Pulmonary artery endothelial cell (primary cell): ENCODE results near the gene SYCP2L. TPM values are rescaled to one million over a fixed set of nuclear protein-coding genes. Genes with fewer than 3 reads are reported as not detected.
"Not testable (repeated sequence)": the region's sequence is repeated elsewhere in the genome, so short reads cannot be mapped to it uniquely, and the experiment has no call there.

Experiments used
- DNase-seq: peaks from one replicate; pipeline ENCODE4 v3.0.0-alpha.2; 2011; ENCODE audit warnings: low read depth, low spot score
- total RNA-seq: library from RNA; depleted of rRNA; stranded (reverse); fragments of >200 nt; gene quantifications from 2 replicates; pipeline ENCODE4 v1.2.3, GENCODE V29; 2014

SYCP2L gene
- total RNA-seq, 1 donor from 2014 or later: not detected

DNA sequence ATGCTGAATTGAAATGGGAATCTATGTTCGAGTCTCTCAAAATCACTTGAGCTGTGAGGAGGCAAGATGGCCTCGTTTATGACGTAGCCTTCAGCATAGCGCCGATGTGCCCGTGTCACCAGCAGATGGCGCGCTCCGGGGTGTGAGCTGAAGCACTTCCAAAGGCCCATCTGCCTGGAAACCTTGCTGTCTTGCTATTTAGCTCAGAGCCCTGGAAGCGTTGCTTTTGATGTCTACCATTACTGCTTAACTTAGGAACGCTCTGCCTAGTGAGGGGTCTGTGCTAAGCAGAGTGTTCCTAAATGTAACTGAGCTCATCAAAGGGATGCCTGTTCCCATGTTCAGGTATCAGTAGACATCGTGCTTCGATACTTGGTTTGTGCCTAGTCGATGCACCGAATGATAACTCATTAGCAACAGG, 67.7 kb downstream of the SYCP2L start:
- DNase-seq: peak; percentile 32

DNA sequence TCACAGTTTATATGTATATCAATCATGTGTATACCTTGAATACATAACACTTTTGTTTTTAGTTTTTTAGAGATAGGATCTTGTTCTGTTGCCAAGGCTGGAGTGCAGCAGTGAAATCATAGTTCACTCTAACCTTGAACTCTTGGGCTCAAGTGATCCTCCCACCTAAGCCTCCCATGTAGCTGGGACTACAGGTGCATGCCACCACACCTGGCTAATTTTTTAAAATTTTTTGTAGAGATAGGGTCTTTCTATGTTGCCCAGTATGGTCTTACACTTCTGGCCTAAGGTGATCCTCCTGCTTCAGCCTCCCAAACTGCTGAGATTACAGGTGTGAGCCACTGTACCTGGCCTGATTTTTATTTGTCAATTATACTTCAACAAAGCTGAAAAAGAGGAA, 69.9 kb downstream of the SYCP2L start:
- DNase-seq: no peak

DNA sequence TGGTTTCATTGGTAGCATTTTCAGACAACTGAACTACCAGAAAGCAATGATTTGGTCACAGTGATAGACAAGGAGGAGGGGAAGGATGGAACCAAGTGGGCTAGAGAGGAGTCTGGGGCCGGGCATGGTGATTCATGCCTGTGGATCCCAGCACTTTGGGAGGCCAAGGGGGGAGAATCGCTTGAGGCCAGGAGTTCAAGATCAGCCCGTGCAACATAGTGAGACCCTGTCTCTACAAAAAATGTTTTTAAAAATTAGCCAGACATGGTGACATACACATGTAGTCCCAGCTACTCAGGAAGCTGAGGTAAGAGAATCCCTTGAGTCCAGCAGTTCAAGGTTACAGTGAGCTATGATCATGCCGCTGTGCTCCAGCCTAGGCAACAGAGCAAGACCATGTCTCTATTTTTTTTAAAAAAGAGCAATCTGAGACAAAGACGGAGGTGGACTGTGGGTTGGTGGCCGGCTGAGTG, 70.6 kb downstream of the SYCP2L start:
- DNase-seq: no peak

DNA sequence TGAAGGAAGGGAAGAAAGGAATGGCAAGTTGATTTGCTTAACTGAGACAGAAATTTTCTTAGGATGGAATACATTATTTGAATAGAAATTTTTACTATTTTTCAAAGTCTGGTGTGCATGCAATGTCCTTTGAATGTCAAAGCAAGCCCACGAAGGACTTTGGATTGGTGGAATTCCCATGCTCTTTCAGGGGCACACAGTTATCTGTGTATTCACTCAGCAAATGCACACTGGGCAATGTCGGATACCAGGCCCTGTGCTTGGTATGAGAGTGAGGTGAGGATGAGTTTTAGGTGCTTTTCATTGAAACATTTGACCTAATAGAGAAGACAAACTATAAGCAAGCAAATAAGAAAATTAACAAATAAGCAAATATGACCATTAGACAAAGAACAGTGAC, 73.3 kb downstream of the SYCP2L start:
- DNase-seq: no peak

DNA sequence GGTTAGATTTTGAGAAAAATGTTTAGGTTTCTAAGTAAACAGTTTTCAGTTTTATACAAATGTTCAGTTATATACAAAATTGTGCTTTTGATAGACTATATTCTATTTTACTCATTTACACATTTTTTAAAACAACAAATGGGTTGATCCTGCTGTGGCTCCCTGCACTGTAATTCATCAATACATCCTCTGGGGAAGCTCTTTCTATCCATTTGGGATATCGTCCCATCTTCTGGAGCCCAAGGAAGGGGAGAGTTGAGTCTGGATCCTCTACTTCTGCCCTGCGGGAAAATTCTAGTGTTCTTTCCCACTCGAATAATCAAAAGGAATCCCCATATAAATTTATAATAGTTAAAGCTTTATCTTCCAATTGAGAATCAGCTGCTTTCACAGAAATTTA, 75.0 kb downstream of the SYCP2L start:
- DNase-seq: no peak

DNA sequence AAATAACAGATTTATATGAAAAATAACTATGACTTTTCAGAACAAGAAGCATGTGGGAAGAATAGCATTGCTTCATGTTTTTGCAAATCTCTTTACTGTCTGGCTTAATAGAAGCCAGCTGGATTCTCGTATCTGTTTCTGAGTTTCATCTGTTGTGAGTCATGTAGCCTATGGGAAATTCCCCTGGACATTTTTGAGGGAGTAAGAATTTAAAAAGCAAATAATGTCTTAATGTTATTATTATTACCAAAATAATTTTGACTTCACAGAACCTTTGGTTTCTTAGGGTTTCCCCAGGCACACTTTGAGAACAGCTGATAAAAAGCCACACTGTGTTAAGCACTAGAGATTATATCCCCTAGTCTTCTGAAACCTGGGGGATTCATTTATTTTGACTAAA, 75.8 kb downstream of the SYCP2L start:
- no peak for DNase-seq

DNA sequence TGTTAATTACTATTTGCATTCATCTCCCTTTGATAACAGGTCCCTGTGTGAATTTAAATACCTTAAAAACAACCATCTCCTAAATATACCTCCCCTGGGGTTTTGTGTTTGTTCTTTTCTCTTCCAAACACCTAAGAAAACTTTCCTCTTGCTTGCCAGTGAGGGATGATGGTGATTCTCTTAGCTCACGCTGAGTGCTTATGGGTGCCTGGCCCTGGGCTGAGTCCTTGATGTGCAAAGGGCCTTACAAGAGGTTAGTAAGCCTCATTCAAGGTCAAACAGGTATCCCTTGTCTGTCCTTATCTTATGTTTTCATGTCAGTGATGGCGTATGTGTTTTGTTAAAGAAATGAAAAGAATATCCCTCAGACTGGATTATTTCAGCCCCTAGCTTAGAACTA, 76.3 kb downstream of the SYCP2L start:
- no peak for DNase-seq

DNA sequence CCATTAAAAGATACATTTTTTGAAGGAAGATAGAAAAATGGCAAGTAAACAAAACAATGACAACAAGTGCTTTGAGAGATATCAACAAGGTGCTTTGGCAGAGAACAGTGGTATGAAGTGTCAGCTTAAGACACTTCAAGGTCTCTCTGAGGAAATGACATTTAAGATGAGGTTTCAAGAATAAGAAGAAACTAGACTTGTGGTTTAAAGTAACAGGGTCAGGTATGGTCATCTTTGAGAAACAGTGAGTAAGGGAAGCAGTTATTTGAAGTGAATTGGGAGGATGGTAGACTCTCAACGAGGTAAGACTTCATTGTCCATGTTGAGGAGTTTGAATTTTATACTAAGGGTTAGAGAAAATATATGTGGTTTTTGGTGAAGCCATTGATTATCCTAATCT, 77.8 kb downstream of the SYCP2L start:
- DNase-seq: no peak

DNA sequence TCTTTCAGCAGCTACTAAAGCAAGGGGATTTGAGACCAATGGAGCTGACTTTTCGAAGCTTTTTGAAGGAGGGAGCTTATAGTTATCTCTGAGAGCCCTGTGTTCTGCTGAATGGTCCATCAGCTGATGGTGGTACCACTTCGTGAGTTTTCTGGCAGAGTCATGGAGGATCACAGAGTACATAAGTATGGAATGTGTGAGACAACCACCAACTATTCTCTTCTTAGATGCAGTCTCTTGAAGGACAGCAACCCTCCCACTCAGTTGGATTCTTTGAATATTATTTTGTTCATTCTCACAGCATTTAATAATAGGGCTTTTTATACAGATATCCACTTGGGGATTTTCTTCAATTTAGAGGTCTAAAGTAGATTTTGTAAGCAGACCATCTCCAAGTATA, 81.9 kb downstream of the SYCP2L start:
- DNase-seq: no peak

DNA sequence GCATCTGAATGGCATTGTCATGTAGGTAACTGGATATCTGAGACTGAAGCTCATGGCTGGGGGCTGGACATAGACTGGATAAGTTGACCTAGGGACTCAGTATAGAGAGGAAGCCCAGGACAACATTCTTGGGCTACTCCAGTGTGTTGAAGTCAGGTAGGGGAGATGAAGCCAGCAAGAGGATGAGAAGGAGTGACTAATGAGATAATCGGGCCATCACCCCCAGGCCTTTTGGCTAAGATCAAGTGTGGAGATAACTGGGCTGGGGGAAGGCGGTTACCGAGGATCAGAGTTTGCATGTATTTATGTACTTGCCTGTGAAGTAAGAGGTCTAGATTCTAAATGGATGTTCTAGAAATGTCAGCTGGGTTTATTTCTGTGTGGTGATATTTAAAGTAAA, 83.9 kb downstream of the SYCP2L start:
- no peak for DNase-seq

DNA sequence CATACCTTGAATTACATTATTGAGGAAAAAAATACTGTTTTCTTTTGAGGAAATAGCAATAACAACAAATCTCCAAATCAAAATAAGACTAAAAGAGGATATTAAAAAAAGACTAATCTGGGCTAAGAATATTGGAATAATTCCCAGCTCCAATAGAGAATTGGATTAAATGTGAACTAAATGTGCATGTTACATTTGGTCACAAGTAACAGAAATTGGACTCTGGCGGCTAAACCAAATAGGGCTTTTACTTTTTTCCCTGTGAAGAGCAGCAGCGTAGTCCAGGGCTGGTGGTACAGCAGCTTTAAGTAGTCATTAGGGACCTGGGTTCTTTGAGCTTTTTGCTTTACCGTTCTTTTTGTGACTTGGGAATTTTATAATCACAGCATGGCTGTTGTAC, 85.3 kb downstream of the SYCP2L start:
- DNase-seq: no peak

DNA sequence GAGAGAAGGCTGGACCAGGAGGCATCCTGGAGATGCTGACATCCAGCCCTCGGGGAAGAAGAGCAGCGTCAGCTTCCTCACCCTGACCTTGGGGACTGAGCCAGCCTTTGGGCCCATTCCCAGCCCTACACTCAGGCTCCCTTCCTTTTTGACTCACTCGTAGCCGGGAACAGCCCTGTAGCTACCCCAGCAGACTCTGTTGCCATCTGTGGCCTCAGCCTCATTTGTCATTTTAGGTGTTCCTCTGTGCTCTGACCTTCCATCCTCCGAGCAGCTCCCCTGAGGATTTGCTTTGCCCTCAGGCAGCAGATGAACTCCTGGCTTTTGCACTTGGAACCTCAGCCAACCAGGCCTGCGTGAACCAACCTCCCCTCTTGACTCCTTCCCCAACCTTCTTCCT, 89.7 kb downstream of the SYCP2L start:
- no peak for DNase-seq

DNA sequence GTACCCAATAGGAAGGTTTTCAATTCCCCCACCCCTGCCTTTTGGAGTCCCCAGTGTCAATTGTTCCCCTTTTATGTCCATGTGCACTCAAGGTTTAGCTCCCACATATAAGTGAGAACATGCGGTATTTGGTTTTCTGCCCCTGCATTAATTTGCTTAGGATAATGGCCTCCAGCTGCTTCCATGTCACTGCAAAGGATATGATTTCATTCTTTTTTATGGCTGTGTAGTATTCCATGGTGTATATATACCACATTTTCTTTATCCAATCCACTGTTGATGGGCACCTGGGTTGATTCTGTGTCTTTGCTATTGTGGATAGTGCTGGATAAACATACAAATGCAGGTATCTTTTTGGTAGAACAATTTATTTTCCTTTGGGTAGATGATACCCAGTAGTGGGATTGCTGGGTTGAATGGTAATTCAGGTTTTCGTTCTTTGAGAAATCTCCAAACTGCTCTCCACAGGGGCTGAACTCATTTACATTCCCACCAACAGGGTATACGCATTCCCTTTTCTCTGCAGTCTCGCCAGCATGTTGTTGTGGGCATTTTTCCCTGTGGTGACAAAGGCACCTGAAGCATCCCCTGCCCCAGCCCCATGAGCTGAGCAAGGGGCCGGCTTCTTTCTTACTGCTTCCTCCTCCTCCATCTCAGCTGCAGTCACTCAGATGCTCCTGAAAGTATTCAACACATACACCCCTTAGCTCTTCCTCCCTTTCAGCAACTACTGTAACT, 90.5 kb downstream of the SYCP2L start:
- DNase-seq: no peak

DNA sequence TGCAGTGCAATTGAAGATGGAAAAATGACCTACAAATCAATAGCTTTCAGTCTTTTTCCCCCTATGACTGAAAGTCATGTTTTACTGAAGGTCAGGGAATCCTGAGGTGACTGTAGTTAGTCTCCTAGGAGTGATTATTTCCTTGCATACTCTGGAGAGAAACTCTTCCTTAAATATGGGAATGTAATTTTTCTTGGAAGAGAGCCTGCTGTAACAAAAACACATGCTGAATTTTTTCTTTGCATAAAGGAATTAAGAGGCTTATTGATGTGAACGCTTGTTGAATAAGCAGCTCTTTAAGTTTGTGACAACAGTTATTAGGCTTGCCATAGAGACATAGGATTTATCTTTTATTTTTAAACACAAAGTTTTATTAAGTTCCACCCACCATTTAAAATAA, 92.8 kb downstream of the SYCP2L start:
- no peak for DNase-seq

DNA sequence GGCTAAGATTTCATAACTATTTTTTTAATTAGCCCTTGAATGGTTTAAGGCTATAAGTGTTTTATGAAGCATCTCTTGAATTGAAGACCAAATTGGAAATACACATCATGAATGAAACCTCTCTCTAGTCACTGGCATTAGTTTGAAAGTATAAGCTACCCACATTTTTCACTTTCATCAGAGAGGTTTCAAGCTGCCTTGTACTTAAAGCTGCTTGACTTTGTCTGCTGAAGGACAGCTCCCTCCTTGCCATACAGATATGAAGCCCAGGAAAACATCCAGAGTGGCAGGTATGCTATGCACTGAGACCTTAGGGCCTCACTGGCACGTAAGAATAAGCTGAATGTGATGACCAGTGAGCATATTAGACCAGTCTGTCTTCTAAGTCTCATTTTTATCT, 94.6 kb downstream of the SYCP2L start:
- DNase-seq: no peak

DNA sequence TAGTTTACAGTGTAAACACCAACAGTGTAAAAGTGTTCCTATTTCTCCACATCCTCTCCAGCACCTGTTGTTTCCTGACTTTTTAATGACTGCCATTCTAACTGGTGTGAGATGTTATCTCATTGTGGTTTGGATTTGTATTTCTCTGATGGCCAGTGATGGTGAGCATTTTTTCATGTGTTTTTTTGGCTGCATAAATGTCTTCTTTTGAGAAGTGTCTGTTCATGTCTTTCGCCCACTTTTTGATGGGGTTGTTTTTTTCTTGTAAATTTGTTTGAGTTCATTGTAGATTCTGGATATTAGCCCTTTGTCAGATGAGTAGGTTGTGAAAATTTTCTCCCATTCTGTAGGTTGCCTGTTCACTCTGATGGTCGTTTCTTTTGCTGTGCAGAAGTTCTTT, 98.1 kb downstream of the SYCP2L start:
- DNase-seq: not testable (repeated sequence)

DNA sequence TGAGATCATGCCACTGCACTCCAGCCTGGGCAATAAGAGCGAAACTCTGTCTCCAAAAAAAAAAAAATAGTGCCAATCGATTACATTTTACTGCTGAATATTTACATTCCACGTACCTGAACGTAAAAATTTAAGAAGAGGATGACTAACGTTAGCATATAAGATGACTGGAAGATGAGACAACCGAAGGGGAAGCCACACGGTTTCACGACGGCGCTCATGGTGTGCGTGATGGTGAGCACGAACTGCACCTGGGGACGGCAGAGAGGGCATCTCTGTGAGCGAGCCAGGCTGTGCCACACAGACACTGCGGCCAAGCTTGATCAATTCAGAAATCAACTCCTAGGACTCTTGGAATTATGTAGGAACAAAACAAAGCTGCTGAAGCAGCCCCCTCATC, 102.7 kb downstream of the SYCP2L start:
- DNase-seq: no peak

DNA sequence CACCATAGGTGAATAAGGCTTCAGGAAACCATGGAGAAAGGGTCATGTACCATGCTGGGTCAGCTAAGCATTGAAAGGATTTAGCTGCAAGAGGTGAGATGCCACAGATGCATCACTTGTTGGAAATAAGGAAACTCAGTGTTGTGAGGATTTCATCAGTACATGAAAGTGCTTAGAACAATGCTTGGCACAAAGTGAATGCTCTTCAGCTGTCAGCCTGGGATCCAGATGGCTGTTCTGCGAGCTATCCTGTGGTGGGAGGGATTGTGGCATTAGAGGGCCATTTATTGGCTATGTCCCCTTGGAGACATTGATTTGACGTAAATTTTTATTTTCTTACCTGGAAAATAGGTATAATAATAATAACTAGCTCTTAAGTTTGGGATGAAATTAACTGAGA, 104.3 kb downstream of the SYCP2L start:
- DNase-seq: no peak

DNA sequence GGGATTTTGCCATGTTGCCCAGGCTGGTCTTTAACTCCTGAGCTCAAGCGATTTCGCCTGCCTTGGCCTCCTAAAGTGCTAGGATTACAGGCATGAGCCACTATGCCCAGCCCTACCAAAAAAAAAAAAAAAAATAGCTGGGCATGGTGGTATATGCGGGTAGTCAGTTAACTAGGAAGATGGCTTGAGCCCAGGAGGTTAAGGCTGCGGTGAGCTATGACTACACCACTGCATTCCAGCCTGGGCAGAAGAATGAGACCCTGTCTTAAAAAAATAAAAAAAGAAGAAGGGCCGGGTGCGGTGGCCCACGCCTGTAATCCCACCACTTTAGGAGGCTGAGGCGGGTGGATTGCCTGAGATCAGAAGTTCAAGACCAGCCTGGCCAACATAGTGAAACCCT, 107.0 kb downstream of the SYCP2L start:
- no peak for DNase-seq

DNA sequence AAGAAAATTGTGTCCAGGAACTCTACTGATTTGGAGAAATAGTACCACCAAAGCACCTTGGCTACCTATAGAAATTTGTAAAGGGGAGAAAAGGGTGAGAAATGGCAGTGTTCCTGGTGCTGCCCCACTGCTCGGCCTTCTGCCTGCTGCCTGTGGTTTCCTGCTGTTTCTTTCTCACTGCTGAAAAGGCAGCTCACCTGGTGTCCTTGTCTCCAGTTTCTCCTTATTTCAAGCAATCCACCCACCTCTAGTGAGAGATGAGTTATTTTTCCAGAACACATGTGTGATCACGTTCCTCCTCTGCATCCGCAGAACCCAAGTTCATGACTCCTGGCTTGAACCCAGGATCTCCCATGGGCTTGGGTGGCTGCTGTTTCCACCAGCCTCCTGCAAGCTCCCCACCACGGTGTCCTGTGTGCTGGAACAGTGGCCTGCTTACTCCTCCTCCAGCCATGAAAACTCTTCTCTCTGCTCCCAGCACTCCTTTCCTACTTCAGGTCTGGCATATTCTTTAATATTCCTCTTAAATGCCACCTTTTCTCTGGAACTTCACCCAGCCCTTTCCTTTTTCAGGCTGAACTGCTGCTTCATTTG, 108.4 kb downstream of the SYCP2L start:
- DNase-seq: no peak

DNA sequence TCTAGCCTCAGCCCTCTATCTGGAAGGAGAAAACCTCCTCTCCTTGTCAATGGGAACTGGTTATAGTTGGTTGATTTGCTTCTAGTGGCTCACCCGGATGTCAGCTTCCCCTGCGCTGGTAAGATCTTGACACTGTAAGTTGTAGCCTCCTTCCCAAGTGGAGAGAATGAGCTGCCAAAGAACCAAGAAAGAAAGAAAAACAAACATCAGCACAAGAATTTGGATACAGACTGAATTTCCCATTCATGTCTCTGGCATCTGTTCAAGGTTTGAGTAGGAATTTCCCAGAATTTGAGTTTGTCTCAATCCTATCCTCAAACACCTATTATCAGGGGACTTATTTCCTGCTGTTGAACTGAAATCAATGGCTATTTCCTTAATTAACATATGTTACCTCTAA, 113.1 kb downstream of the SYCP2L start:
- no peak for DNase-seq

DNA sequence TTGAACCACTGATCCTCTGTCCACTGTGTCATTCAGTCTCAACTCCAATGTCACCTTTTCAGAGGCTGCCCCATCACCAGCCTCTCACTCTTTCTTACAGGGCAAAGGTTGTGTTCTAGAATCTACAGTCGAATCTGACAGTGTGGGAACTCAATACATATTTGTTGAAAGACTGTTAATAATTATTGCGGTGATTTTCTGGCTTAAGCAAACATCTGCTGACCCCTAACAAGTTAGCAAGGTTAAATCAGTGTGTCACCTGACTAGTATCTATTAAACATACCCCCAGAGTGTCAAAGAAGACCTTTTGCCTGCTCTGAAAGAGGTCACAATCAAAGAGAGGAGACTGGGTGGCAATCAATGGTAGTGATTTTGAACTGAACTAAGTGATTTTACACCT, 115.3 kb downstream of the SYCP2L start:
- DNase-seq: no peak

DNA sequence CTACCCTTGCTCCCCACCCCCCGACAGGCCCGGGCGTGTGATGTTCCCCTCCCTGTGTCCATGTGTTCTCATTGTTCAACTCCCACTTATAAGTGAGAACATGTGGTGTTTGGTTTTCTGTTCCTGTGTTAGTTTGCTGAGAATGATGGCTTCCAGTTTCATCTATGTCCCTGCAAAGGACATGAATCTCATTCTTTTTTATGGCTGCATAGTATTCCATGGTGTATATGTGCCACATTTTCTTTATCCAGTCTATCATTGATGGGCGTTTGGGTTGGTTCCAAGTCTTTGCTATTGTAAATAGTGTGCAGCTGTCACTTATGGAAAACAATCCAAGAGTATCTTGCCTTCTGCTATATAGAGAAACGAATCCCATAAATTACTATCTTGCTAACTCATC, 116.4 kb downstream of the SYCP2L start:
- DNase-seq: not testable (repeated sequence)
